HG02970 (cell line): ENCODE data around the gene GIMAP5.

Experiments used
- ATAC-seq: cut with Tn5 transposase; IDR thresholded peaks from one replicate; pipeline ENCODE4 v1.9.1; 2021; ENCODE audit warnings: mild to moderate bottlenecking, moderate library complexity, moderate number of reproducible peaks; ENCODE audit not compliant: unreplicated experiment, low FRiP score

GIMAP5 gene

DNA sequence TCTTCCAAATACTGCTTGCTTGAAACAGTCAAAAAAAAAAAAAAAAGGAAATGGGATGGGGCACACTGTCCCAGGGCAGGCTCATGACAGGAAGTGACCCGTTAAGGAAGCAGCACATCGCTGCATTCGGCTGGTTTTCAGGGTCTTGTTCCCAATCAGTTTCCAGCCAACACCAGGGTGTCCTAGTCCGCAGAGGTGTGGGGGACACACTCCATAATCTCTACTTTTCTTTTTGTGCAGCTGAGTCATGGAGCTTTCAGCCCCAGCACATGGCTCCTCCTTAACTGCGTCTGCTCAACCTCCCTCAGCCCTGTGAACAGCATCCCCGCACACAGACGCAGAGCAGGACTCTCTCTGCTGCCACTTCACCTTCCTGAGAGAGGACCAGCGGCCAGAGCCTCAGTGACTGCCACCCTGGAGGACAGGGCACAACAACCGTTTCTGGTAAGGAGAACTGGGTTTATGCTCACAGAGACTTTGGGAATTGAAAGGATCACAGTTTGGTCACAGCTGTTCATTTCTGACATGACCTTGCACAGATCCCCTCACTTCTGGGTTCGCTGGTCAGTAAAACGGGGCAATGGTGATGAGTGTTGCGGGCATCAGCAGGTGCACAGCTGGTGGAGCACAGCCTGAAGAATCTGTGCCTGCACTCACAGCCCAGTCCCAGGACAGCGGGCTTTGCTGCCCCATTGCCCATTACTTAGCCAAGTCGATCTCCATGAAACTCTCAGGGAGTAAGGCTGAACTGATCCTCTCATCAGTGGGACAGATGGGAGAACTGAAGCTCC lies at the start of gene GIMAP5:
GIMAP5 (plus strand) TSS at position 154 of the 791 bp plus-strand sequence. CDS start 3,467 bp downstream, outside the sequence.
- no peak for ATAC-seq

DNA sequence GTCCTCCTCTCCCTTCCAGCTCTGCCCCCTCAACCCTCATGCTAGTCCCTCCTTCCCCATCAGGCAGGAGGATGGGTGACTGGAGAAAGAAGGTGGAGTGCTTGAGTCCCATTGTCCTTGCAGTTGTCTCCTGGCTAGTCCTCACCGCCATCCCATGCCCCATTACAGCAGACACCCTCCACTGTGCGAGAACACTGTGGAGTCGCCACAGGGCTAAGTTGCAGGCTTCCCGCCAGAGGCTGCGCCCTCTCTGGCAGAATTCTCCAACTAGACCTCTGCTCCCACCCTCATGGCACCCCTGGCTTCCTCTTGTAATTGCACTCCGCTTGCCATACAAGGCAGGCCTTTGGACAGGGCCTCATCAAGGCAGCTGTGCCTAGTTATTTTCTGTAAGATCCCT lies 48.6 kb upstream of the GIMAP5 start:
- no peak for ATAC-seq

DNA sequence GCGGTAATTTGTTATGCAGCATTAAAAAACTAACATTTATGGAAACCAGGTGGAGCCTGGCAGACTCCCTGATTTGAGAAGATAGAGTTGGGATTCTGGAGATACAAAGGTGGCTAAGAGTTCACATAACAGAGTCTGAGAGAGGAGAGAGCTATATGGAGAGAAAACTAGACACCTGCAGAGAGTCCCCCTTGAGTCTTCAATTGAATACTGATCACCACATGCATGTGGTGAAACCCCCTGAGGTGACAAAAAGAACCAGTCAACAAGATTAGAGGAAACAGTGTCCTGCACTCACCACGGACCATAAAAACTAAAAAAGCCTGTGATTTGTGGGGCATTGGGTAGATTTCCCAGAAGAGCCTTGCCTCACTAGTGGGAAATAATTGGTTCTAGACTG lies 41.6 kb upstream of the GIMAP5 start:
- ATAC-seq: no peak

DNA sequence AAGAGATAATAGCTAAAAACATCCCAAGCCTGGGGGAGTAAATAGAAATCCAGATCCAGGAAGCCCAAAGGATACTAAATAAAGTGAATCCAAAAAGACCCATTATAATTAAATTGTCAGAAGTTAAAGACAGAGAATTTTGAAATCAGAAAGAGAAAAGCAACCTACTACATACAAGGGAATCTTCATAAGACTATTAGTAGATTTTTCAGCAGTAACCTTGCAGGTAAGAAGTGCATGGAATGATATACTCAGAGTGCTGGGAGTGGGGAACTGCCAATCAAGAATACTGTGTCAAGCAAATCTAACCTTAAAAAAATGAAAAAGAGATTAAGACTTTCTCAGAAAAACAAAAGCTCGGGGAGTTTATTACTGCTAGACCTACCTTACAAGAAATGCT lies 34.0 kb upstream of the GIMAP5 start:
- ATAC-seq: no peak

DNA sequence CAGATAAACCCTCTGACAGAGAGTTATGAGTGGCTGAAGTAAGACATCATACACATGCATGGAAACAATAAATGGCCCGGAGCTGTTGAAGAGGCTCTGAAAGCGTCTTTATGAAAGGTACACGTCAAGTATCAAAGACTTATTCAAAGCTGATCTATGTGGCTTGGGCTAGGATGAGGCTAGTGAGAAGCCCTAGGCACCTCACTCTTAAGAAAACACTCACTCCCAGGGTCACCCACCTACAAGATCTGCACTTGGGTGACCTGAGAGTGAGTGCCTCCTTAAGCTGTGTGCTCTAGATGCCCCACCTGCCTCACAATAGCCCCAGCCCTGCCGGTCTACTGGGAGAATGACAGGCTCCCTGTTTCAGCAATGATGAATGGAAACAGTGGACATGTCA lies 21.9 kb upstream of the GIMAP5 start:
- no peak for ATAC-seq

DNA sequence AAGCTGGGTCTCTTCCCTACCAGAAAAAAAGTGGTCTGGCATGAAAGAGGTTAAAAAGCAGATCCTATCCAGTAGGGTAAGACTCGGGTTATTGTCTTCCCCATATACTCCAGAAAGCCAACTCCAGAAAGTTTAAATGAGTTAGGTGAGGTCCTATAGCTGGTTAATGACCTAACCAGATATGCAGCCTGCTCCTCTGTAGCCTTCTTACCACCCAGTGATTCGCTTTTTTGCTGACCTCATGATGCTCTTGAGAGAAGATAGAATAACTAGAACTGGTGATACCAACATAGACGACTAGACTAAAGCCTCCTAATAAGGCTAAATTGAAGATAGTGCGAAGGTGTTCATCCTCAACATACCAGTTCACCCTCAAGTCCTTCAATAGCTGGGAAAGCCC lies 21.5 kb upstream of the GIMAP5 start:
- ATAC-seq: no peak

DNA sequence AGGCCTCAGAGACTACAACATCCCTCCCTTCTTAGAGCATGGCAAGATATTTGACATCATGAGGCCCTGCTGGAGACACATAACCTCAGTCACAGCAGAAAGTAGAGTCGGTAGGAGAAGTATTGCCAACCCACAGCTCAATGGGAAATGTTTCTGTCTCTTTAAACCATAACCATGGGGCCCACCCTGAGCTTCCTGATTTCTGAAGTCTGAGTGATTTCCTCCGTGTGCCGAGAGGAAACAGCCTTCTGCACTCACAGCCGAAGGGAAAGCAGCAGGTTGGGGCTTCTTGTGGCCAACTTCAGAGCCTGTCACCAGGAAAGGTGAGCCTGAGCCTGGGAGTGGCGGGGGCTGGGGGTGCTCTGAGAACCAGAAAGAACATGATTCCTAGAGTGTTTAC lies 20.9 kb upstream of the GIMAP5 start, which contains the start of gene GIMAP1:
GIMAP1 (plus strand) TSS at position 246 of the 400 bp plus-strand sequence. CDS start 2,435 bp downstream, outside the sequence.
- ATAC-seq: no peak

DNA sequence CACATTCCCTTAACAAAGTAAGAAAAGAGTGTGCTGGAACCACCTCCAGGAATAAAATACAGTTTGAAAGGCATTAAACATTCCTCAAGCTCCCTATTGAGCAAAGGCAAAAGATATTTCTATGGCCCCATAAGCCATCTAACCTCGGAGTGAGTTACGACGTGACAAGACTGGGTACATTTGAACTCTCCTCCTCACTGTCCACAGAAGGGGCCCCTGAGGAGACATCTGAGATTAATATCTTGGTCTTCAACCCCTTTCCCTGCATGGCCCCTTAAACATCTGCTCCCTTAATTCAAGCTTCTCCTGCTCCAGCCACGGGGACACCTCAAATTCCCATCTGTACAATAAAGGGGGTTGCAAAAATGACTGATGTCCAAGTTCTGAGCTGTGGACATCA lies 20.3 kb upstream of the GIMAP5 start:
- no peak for ATAC-seq

DNA sequence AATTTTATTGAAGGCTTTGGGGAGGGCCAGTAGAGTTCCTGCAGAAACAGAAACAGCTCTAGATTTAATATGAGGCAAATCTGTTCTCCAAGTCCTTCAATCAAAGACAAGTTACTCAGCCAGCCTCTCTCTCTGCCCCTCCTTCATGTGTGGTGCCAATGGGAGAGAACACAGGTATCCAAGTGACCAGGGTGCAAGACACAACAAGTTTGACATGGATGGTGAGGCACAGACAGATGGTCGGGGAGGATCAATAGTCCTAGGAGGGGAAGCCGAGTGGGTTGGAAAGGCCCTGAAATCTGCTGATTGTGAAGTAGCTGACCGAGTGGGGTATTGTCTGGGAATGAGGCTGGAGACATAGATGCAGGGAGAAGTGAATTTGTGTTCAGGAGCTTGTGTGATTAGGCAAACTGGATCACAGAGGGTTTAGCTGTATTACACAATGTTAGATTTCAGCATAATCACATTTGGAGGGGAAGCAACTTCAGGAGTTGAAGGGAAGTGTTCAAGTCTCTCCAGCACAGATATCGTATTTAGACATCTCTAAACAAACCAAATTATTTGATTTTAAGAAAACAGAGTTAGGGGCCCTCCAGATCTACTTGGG lies 19.3 kb upstream of the GIMAP5 start:
- ATAC-seq: no peak

DNA sequence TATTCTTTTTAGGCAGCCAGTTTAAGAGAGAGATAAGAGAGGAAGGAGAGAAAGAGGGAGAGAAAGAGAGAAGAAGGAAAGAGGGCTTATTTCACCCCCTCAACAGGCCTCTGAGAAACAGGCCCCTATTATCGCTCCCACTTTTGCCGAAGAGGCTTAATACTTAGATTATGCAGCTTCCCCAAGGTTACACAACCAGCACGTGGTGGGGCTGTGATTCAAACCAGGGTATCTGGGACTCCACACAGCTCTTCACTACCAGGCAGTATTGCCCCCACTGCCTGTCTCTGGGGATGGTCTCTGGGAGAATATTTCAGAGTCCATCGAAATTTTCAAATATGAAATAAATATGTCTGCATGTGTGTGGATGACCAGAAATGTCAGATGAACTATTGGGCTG lies 17.8 kb upstream of the GIMAP5 start:
- no peak for ATAC-seq

DNA sequence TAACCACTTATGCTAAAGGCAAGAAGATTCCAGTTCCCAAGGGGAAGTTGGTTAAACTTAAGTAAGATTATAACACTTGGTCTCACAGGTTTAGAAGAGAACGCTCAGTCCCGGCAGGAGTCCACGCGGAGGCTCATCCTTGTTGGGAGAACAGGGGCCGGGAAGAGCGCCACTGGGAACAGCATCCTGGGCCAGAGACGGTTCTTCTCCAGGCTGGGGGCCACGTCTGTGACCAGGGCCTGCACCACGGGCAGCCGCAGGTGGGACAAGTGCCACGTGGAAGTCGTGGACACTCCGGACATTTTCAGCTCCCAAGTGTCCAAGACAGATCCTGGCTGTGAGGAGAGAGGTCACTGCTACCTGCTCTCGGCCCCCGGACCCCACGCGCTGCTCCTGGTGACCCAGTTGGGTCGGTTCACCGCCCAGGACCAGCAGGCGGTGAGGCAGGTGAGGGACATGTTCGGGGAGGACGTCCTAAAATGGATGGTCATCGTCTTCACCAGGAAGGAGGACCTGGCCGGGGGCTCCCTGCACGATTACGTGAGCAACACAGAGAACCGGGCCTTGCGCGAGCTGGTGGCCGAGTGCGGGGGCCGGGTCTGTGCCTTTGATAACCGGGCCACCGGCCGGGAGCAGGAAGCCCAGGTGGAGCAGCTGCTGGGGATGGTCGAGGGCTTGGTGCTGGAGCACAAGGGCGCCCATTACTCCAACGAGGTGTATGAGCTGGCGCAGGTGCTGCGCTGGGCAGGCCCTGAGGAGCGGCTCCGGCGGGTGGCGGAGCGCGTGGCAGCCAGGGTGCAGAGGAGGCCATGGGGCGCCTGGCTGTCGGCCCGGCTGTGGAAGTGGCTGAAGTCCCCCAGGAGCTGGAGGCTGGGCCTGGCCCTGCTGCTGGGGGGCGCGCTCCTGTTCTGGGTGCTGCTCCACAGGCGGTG lies 17.0 kb upstream of the GIMAP5 start:
- no peak for ATAC-seq

DNA sequence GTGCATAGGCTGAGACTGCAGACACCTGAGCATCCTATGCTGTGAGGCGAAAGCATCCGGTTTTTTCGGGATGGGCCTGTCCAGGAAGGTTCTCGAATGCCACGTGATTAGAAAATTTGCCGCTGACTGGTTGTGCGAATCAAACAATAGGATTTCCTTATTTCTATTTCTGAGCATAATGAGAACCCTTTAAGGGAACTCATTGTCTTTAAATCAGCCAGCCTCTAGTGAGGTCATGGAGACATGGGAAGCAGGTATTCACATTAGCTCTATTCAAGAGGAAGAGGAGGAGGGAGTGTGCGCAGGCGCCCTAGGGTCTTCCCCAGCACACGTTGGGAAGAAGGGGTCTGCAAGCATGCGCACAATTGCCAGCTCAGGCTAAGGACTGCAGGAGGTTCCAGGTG lies 15.2 kb upstream of the GIMAP5 start:
- ATAC-seq: no peak

DNA sequence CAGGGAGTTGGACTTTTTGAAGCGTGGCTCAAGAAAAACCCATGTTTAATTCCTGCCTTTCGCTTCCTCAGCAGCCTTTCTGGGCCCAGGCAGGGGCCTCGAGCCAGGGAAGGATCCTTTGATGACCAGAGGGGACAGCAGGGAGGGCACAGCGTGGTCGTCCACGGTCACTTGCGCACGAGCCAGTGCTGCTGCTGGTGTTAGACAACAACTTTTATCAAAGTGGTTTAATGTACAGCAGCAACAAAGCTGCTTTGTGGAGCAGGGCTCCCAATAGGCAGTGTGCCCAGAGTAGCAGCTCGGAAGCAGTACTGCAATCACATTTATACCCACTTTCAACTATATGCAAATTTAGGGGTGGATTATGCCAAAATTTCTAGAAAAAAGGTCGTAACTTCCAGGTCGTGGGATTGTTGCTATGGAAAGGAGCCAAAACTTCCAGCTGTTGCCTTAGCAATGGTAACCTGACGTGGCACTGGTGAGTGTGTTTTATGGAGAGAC lies 14.7 kb upstream of the GIMAP5 start:
- ATAC-seq: no peak

DNA sequence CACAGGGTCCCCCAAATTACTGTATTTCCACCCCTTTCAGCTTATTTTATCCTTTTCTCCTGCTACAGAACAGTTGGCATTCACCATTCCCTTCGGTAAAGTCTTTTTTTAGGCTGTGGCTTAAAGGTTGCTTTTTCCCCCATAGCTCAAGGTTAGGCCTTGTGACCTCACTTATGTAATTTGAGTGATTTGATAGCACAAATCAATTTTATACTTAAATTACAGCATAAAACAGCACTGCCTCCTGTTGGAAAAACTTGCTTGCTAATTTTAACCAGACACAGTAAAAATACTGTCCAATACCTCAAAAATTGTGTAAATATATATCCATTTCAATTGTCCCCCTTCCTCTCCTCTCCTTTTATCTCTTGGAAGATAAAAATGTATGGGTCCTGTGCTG lies 13.8 kb upstream of the GIMAP5 start:
- ATAC-seq: no peak

DNA sequence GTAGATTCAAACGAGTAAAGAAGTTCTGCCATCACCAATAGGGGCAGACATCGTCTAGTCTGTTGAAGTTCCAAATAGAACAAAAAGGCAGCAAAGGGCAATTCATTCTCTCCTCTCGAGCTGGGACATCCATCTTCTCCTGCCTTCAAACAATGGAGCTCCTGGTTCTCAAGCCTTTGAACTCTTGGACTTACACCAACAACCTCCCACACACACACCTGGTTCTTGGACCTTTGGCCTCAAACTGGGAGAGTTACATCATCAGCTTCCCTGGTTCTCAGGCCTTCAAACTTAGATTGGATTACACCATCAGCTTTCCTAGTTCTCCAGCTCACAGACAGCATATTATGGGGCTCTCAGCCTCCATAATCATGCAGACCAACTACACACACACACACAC lies 9.8 kb upstream of the GIMAP5 start:
- no peak for ATAC-seq

DNA sequence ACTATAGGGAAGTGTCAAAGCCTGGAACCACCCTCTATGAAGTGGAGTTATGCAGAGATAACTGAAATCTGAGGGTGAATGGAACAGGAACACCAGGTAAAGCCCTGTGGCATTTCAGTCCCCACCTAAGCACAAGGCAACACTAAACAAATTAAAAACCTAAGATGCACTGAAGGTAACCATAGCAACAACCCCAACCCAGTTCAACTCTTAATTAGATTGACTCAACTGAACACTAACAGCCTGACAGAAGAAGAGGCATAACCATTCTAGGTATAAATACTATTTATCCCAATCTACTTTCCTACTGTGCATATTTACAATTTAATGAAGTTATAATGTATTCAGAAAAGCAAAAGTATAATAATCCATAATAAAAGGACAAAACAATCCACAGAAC lies 9.2 kb upstream of the GIMAP5 start:
- ATAC-seq: no peak

DNA sequence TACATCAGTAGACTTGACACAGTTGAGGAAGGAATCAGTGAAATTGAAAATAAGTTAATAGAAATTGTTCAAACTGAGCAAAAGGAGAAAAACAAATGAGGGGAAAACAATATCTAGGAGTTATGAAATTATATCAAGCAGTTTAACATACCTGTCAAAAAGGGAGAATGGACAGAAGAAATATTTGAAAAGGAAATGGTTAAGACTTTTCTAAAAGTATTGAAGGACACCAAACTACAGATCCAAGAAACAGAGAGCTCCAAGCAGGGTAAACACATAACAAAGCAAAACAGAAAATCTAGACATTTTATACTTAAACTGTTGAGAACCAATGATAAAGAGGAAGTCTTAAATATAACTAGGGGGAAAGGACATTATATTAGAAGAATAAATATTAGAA lies 8.6 kb upstream of the GIMAP5 start:
- ATAC-seq: no peak

DNA sequence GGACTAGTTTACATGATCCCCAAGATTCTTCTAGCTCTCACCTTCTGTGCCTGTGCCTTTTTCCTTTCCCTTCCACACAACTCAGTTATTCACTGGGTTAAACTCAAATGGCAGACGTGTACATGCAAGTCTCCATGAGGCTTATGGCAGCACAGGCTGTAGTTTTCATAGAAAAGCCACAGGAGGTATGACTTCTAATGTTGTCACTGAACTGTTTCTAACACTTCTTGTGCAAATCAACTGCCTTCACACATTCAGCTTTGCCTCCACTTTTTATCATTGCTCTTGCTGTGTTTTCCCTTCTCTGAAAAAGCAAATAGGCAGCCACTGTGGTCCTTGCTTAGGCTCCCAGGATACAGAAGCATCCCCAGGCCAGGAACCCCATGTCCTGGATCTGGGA lies 5.3 kb upstream of the GIMAP5 start:
- no peak for ATAC-seq

DNA sequence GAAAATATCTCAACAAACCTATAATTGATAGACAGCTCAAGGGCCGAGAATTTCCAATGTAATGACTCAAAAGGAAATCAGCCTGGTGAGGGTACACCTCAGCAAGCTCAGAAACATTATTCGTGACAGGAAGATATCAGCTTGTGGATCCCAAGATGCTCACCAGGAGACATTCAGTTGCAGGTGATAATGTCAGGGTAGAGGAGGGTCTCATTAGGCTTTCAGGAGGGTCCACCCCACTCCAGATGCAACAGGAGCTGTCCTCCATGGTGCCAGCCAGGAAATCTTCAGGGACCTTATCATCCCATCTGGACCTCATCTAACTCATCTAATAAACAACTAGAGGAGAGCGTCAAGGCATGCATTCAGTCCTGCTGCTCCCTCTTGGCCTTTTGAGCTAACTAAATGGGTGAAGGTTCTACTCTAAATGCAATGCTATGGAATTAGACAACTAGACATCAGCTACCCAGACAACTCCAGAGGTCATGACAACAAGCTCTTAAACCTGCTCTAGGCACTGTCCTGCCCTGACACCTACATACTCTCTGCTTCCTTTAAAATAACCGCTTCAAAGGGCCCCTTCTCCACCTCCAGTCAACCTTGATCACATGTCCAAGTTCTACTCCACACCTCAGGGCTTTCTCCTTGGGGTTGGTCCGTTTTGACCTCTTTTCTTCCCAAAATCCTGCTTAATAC lies 4.3 kb upstream of the GIMAP5 start:
- ATAC-seq: no peak

DNA sequence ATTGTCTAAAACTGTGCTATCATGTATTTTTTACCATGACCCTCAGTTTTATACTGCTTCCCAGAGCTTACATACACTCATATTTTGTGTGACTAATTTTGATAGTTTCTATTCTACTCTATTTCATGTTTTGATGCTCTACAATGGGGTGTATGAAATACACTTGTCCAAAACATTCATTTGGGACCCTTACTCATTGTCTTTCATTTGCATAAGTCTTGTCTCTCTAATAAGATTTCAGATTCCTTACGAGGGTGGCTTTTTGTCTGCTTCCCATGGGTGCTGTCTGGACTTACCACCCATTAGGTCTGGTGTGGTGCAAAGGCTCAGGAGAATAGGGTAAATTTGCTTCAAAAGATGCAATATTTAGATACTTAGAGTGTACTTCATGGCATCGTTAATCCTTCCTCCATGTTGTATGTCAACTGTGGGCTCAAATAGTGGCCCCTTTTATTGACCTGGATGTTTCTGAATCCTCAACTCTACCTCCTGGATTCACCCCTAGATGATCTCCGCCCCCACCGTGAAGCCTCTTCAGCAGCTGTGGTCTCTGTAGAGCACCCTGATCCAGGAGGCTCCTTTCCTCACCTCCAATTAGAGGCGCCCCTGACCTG lies 3.6 kb upstream of the GIMAP5 start:
- no peak for ATAC-seq
